HL-60 (cell line): ENCODE results near the gene ZNF827.

ENCODE experiments used
- DNase-seq, 2 experiments: peaks; one replicate each; pipeline ENCODE4 v3.0.0-alpha.2; 2010 to 2020; ENCODE audit warnings: low read depth in 1 of 2, low spot score in 1 of 2
- H3K27ac ChIP-seq: fragments of 250-450 bp; sonication (Bioruptor Pico); replicated peaks from 2 replicates; pipeline ENCODE4 v1.5.1; 2020; ENCODE audit warnings: mild to moderate bottlenecking, moderate library complexity
- H3K27me3 ChIP-seq: fragments of 250-450 bp; sonication (Bioruptor Pico); 2 replicates; pipeline ENCODE4 v1.5.1; 2021; ENCODE audit warnings: mild to moderate bottlenecking, moderate library complexity; ENCODE audit not compliant: insufficient read depth, poor library complexity, severe bottlenecking
- H3K4me3 ChIP-seq: replicated peaks from 2 replicates; pipeline ENCODE4 v1.5.1; 2011; ENCODE audit warnings: mild to moderate bottlenecking, control low read depth, low read length; ENCODE audit not compliant: insufficient read depth
- GABPA ChIP-seq: IDR thresholded peaks from 2 replicates; pipeline ENCODE4 v1.6.1; 2012; ENCODE audit warnings: low read depth
- POLR2AphosphoS5 ChIP-seq: IDR thresholded peaks from 2 replicates; pipeline ENCODE4 v1.6.1; 2012; ENCODE audit warnings: low read depth
- SPI1 ChIP-seq: IDR thresholded peaks from 2 replicates; pipeline ENCODE4 v1.6.1; 2012; ENCODE audit warnings: low read depth, mild to moderate bottlenecking, borderline replicate concordance
- TF ChIP-seq, protein P1 (sequence below): IDR thresholded peaks from one replicate; pipeline ENCODE4 v1.5.1; 2011; ENCODE audit warnings: low read length, control low read depth, inconsistent platforms; ENCODE audit not compliant: insufficient read depth
- TF ChIP-seq, protein P2 (sequence below): IDR thresholded peaks from 2 replicates; pipeline ENCODE4 v1.6.1; 2012; ENCODE audit warnings: low read depth; ENCODE audit not compliant: insufficient replicate concordance

The ZNF827 gene

DNA sequence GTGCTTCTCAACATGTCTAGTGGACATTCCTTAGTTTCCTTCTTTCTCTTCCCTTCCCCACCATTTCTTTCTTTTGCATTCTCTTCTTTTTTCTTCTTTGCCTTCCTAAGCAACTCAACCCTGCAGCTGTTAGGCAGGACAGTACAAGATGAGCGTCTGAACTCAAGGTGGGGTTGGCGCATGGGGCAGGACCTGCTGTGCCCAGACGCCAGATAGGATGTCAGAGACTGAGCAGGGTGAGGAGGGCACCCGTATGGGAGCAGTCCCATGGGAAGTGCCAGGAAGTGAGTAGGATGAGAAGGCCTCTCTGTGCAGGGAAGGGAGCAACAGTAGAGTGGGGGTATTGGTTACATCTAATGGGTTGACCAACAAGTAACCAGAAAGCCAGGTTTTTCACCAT is 38.1 kb upstream of the ZNF827 start:
- Histone ChIP-seq H3K4me3 (no peak overlapping the region), H3K27me3 (peaks cover 3% of the 10 kb centered on the region), H3K27ac (no peak overlapping the region)
- TF ChIP-seq SPI1 (no peak), GABPA (no peak), POLR2AphosphoS5 (no peak)
- TF ChIP-seq, protein P1, sequence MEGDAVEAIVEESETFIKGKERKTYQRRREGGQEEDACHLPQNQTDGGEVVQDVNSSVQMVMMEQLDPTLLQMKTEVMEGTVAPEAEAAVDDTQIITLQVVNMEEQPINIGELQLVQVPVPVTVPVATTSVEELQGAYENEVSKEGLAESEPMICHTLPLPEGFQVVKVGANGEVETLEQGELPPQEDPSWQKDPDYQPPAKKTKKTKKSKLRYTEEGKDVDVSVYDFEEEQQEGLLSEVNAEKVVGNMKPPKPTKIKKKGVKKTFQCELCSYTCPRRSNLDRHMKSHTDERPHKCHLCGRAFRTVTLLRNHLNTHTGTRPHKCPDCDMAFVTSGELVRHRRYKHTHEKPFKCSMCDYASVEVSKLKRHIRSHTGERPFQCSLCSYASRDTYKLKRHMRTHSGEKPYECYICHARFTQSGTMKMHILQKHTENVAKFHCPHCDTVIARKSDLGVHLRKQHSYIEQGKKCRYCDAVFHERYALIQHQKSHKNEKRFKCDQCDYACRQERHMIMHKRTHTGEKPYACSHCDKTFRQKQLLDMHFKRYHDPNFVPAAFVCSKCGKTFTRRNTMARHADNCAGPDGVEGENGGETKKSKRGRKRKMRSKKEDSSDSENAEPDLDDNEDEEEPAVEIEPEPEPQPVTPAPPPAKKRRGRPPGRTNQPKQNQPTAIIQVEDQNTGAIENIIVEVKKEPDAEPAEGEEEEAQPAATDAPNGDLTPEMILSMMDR: no peak
- TF ChIP-seq, protein P2, sequence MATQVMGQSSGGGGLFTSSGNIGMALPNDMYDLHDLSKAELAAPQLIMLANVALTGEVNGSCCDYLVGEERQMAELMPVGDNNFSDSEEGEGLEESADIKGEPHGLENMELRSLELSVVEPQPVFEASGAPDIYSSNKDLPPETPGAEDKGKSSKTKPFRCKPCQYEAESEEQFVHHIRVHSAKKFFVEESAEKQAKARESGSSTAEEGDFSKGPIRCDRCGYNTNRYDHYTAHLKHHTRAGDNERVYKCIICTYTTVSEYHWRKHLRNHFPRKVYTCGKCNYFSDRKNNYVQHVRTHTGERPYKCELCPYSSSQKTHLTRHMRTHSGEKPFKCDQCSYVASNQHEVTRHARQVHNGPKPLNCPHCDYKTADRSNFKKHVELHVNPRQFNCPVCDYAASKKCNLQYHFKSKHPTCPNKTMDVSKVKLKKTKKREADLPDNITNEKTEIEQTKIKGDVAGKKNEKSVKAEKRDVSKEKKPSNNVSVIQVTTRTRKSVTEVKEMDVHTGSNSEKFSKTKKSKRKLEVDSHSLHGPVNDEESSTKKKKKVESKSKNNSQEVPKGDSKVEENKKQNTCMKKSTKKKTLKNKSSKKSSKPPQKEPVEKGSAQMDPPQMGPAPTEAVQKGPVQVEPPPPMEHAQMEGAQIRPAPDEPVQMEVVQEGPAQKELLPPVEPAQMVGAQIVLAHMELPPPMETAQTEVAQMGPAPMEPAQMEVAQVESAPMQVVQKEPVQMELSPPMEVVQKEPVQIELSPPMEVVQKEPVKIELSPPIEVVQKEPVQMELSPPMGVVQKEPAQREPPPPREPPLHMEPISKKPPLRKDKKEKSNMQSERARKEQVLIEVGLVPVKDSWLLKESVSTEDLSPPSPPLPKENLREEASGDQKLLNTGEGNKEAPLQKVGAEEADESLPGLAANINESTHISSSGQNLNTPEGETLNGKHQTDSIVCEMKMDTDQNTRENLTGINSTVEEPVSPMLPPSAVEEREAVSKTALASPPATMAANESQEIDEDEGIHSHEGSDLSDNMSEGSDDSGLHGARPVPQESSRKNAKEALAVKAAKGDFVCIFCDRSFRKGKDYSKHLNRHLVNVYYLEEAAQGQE: no peak
- DNase-seq: no peak

DNA sequence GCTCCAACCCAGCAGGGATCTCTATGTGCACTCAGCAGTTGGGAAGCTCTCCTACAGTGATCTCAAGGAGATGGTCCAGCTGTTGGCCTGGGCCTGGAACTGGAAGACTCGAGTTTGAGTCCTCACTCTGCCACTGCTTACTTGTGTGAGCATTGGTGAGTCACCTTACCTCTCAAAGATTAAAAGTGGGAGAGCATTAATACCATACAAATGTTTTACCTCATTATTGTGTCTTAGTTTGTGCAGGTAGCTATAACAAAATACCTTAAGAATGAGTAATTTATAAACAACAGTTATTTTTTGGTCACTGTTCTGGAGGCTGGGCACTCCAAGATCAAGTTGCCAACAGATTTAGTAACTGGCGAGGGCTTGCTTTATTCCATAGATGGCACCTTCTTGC is 21.4 kb upstream of the ZNF827 start:
- no peak for DNase-seq
- Histone ChIP-seq H3K27me3 (no peaks in the 10 kb centered on the region), H3K27ac (no peak overlapping the region), H3K4me3 (no peak overlapping the region)
- TF ChIP-seq, protein P2: no peak
- TF ChIP-seq POLR2AphosphoS5 (no peak), GABPA (no peak), SPI1 (no peak)
- TF ChIP-seq, protein P1: no peak

DNA sequence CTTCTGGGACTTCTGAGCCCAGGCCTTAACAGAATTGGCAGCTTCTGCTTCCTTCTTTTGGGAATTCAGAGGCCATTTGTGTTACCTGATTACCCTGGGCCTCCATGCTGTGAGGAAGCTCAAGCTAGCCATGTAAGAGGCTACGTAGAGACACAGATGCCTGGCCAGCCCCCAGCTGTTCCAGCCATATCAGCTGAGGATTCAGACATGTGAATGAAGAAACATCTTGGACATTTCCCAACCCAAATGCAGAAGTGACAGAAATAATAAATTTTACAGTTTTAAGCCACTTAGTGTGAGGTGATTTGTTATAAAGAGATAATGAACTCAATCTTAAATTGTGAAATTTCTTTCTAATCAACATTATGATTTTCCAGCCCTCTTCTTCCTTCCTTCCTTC is 18.7 kb upstream of the ZNF827 start:
- no peaks in the 10 kb centered on the region for H3K27me3 ChIP-seq
- no peak overlapping the region for H3K27ac ChIP-seq
- peak in 1 of 2 experiments; percentile 15 for DNase-seq
- no peak for TF ChIP-seq GABPA
- TF ChIP-seq POLR2AphosphoS5: no peak
- TF ChIP-seq, protein P1: no peak
- TF ChIP-seq SPI1: peak; percentile 51
- TF ChIP-seq, protein P2: no peak
- no peak overlapping the region for H3K4me3 ChIP-seq
